Prostate gland (tissue), 2 donors: ENCODE measurements around the gene LIMCH1.

Experiments
- POLR2A ChIP-seq: fragments of 450-650 bp; IDR thresholded peaks from one replicate; pipeline ENCODE4 v1.6.1; 2016; ENCODE audit warnings: antibody characterized with exemption, mild to moderate bottlenecking
- TF ChIP-seq, protein P1 (sequence below), 4 experiments: fragments of 200-600 bp in 2 of 4; fragments of 450-650 bp in 2 of 4; sonication (generic) in 2 of 4; IDR thresholded peaks; 1 replicate in 3 of 4; 2 replicates in 1 of 4; pipeline ENCODE4 v1.5.1; 2016 to 2019; ENCODE audit warnings: antibody characterized with exemption in 4 of 4, mild to moderate bottlenecking in 2 of 4, moderate library complexity in 2 of 4

DNA sequence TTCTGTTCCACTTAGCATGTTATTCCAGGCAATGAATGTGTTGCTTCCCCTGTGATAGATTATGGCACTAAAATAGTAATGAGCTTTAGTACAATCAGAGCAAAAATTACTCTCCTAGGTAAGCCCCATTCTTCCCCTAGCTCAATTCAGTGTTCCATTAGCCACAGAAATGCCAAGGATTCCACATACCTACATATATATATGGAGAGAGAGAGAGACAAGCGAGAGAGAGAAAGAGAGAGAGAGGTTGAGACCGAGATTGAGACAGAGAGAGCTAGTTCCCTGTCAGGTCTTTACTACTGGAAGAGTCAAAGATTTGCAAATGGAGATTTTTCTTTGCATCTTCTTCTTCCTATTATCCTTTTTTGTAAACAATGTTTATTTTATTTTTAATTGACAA, 8.7 kb downstream of the LIMCH1 start:
- TF ChIP-seq, protein P1, sequence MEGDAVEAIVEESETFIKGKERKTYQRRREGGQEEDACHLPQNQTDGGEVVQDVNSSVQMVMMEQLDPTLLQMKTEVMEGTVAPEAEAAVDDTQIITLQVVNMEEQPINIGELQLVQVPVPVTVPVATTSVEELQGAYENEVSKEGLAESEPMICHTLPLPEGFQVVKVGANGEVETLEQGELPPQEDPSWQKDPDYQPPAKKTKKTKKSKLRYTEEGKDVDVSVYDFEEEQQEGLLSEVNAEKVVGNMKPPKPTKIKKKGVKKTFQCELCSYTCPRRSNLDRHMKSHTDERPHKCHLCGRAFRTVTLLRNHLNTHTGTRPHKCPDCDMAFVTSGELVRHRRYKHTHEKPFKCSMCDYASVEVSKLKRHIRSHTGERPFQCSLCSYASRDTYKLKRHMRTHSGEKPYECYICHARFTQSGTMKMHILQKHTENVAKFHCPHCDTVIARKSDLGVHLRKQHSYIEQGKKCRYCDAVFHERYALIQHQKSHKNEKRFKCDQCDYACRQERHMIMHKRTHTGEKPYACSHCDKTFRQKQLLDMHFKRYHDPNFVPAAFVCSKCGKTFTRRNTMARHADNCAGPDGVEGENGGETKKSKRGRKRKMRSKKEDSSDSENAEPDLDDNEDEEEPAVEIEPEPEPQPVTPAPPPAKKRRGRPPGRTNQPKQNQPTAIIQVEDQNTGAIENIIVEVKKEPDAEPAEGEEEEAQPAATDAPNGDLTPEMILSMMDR (IDR thresholded peaks at IDR 0.05), result no peak
- TF ChIP-seq POLR2A, result no peak
